ENCODE data around the gene GLDN. TPM values are rescaled to one million over a fixed set of nuclear protein-coding genes. Genes with fewer than 3 reads are reported as not detected.

GLDN gene
- total and polyA plus RNA-seq, 10 of the 15 experiments (the other 5 are each of a cell fraction or from before 2014, with no cell fraction given): 0.13 TPM; not detected in 9

GRCh38 chr15:51348688-51349087, 7.2 kb downstream of the GLDN start (continued):
- TF ChIP-seq, protein P1, sequence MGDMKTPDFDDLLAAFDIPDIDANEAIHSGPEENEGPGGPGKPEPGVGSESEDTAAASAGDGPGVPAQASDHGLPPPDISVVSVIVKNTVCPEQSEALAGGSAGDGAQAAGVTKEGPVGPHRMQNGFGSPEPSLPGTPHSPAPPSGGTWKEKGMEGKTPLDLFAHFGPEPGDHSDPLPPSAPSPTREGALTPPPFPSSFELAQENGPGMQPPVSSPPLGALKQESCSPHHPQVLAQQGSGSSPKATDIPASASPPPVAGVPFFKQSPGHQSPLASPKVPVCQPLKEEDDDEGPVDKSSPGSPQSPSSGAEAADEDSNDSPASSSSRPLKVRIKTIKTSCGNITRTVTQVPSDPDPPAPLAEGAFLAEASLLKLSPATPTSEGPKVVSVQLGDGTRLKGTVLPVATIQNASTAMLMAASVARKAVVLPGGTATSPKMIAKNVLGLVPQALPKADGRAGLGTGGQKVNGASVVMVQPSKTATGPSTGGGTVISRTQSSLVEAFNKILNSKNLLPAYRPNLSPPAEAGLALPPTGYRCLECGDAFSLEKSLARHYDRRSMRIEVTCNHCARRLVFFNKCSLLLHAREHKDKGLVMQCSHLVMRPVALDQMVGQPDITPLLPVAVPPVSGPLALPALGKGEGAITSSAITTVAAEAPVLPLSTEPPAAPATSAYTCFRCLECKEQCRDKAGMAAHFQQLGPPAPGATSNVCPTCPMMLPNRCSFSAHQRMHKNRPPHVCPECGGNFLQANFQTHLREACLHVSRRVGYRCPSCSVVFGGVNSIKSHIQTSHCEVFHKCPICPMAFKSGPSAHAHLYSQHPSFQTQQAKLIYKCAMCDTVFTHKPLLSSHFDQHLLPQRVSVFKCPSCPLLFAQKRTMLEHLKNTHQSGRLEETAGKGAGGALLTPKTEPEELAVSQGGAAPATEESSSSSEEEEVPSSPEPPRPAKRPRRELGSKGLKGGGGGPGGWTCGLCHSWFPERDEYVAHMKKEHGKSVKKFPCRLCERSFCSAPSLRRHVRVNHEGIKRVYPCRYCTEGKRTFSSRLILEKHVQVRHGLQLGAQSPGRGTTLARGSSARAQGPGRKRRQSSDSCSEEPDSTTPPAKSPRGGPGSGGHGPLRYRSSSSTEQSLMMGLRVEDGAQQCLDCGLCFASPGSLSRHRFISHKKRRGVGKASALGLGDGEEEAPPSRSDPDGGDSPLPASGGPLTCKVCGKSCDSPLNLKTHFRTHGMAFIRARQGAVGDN (IDR thresholded peaks at IDR 0.05): no peak
- TF ChIP-seq RB1 (IDR thresholded peaks at IDR 0.05; ENCODE audit: borderline replicate concordance): no peak
- TF ChIP-seq, protein P2, sequence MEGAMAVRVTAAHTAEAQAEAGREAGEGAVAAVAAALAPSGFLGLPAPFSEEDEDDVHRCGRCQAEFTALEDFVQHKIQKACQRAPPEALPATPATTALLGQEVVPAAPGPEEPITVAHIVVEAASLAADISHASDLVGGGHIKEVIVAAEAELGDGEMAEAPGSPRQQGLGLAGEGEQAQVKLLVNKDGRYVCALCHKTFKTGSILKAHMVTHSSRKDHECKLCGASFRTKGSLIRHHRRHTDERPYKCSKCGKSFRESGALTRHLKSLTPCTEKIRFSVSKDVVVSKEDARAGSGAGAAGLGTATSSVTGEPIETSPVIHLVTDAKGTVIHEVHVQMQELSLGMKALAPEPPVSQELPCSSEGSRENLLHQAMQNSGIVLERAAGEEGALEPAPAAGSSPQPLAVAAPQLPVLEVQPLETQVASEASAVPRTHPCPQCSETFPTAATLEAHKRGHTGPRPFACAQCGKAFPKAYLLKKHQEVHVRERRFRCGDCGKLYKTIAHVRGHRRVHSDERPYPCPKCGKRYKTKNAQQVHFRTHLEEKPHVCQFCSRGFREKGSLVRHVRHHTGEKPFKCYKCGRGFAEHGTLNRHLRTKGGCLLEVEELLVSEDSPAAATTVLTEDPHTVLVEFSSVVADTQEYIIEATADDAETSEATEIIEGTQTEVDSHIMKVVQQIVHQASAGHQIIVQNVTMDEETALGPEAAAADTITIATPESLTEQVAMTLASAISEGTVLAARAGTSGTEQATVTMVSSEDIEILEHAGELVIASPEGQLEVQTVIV (IDR thresholded peaks at IDR 0.05; ENCODE audit: borderline replicate concordance, partially characterized antibody): no peak
- no peak for TF ChIP-seq DPF2 (IDR thresholded peaks at IDR 0.05)
- TF ChIP-seq FOS (IDR thresholded peaks at IDR 0.05; ENCODE audit: borderline replicate concordance, extremely low read depth, insufficient read length): no peak
- no peak for TF ChIP-seq CTCF (IDR thresholded peaks at IDR 0.05 in 2 of 3, conservative IDR thresholded peaks at IDR 0.05 in 1 of 3; ENCODE audit: control insufficient read depth in 2 of 3, extremely low read depth in 1 of 3, insufficient read depth in 1 of 3, low read depth in 3 of 3, low read length in 3 of 3)
- peak; percentile 91; the same call in 1 of the 2 replicates for TF ChIP-seq PAX5 (IDR thresholded peaks at IDR 0.05; ENCODE audit: borderline replicate concordance, low read depth, low read length)
- TF ChIP-seq, protein P3, sequence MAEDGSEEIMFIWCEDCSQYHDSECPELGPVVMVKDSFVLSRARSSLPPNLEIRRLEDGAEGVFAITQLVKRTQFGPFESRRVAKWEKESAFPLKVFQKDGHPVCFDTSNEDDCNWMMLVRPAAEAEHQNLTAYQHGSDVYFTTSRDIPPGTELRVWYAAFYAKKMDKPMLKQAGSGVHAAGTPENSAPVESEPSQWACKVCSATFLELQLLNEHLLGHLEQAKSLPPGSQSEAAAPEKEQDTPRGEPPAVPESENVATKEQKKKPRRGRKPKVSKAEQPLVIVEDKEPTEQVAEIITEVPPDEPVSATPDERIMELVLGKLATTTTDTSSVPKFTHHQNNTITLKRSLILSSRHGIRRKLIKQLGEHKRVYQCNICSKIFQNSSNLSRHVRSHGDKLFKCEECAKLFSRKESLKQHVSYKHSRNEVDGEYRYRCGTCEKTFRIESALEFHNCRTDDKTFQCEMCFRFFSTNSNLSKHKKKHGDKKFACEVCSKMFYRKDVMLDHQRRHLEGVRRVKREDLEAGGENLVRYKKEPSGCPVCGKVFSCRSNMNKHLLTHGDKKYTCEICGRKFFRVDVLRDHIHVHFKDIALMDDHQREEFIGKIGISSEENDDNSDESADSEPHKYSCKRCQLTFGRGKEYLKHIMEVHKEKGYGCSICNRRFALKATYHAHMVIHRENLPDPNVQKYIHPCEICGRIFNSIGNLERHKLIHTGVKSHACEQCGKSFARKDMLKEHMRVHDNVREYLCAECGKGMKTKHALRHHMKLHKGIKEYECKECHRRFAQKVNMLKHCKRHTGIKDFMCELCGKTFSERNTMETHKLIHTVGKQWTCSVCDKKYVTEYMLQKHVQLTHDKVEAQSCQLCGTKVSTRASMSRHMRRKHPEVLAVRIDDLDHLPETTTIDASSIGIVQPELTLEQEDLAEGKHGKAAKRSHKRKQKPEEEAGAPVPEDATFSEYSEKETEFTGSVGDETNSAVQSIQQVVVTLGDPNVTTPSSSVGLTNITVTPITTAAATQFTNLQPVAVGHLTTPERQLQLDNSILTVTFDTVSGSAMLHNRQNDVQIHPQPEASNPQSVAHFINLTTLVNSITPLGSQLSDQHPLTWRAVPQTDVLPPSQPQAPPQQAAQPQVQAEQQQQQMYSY (CRISPR knock-in tag; IDR thresholded peaks at IDR 0.05): no peak
- peak; percentile 37; the same call in 1 of the 3 replicates for TF ChIP-seq POU2F2 (IDR thresholded peaks at IDR 0.05; ENCODE audit: borderline replicate concordance, low read depth, low read length)
- no peak for TF ChIP-seq SREBF1 (IDR thresholded peaks at IDR 0.05; ENCODE audit: low read length)
- TF ChIP-seq IRF5 (IDR thresholded peaks at IDR 0.05; ENCODE audit: borderline replicate concordance): no peak
- TF ChIP-seq, protein P4, sequence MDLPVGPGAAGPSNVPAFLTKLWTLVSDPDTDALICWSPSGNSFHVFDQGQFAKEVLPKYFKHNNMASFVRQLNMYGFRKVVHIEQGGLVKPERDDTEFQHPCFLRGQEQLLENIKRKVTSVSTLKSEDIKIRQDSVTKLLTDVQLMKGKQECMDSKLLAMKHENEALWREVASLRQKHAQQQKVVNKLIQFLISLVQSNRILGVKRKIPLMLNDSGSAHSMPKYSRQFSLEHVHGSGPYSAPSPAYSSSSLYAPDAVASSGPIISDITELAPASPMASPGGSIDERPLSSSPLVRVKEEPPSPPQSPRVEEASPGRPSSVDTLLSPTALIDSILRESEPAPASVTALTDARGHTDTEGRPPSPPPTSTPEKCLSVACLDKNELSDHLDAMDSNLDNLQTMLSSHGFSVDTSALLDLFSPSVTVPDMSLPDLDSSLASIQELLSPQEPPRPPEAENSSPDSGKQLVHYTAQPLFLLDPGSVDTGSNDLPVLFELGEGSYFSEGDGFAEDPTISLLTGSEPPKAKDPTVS (IDR thresholded peaks at IDR 0.05; ENCODE audit: low read depth, low read length): no peak
- TF ChIP-seq NR2F1 (conservative IDR thresholded peaks at IDR 0.05): peak; percentile 69
- TF ChIP-seq POLR2AphosphoS2 (IDR thresholded peaks at IDR 0.05; ENCODE audit: low read depth, low read length): no peak
- peak; percentile 100 for TF ChIP-seq RUNX3 (IDR thresholded peaks at IDR 0.05; ENCODE audit: low read length)
